Measurements from ENCODE around the gene GNPDA1.

Gene GNPDA1

GRCh38 chr5:141951332-141951781, 61.5 kb downstream of the GNPDA1 start:
- no peak for DNase-seq

Data from retina (tissue), 1 donor.